GM20000 (cell line): ENCODE measurements around the gene IL3.
A peak's percentile ranks its signal among the peaks of the same experiment; 100 is the strongest.

Experiments
- DNase-seq: peaks from one replicate; pipeline ENCODE4 v3.0.0; 2012; ENCODE audit warnings: low spot score
- TF ChIP-seq, protein P1 (sequence below): IDR thresholded peaks from 2 replicates; pipeline ENCODE4 v1.5.1; 2012; ENCODE audit warnings: mild to moderate bottlenecking, control low read depth; ENCODE audit errors: extremely low read depth, missing control alignments

The IL3 gene

DNA sequence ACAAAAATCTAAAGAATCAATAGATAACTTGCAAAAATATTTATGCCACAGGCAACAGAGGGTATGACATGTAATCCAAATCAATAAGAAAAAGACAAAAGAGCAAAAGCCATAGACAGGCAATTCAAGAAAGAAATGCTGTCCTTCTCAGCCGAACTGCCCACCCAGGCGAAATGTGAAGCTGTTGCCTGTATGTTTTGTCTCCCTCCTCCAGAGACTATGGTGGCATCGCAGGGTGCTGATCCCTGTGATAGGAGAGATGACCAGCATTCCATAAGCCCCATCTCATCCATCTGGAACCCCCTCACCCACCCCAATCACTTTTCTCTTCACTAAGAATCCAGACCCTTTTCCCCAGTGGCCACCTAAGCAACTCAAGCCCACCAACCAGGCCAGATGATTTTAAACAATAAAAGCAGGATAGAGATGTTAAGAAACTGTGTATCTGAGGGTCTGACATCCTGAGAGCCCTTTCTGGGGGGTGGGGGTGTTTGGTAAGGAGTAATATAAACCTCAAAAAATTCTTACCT is 43.7 kb upstream of the IL3 start:
- DNase-seq: no peak
- TF ChIP-seq, protein P1, sequence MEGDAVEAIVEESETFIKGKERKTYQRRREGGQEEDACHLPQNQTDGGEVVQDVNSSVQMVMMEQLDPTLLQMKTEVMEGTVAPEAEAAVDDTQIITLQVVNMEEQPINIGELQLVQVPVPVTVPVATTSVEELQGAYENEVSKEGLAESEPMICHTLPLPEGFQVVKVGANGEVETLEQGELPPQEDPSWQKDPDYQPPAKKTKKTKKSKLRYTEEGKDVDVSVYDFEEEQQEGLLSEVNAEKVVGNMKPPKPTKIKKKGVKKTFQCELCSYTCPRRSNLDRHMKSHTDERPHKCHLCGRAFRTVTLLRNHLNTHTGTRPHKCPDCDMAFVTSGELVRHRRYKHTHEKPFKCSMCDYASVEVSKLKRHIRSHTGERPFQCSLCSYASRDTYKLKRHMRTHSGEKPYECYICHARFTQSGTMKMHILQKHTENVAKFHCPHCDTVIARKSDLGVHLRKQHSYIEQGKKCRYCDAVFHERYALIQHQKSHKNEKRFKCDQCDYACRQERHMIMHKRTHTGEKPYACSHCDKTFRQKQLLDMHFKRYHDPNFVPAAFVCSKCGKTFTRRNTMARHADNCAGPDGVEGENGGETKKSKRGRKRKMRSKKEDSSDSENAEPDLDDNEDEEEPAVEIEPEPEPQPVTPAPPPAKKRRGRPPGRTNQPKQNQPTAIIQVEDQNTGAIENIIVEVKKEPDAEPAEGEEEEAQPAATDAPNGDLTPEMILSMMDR: no peak

DNA sequence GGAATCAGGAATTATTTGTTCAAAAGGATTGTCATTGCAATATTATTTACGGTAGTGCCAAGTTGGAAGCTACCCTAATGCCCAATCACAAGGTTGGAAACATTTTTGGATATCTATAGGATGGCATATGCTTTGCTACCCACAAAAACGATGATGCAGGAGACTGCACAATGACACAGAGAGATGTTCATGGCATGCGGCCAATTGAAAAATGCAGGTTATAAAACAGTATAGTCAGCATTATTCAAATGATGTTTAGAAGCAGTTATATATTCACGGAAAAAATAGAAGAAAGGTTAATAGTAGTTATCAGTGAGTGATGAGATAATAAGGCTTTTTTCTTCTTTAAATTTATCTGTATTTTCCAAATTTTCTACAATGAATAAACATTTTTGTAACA is 43.1 kb upstream of the IL3 start:
- TF ChIP-seq, protein P1: no peak
- no peak for DNase-seq

DNA sequence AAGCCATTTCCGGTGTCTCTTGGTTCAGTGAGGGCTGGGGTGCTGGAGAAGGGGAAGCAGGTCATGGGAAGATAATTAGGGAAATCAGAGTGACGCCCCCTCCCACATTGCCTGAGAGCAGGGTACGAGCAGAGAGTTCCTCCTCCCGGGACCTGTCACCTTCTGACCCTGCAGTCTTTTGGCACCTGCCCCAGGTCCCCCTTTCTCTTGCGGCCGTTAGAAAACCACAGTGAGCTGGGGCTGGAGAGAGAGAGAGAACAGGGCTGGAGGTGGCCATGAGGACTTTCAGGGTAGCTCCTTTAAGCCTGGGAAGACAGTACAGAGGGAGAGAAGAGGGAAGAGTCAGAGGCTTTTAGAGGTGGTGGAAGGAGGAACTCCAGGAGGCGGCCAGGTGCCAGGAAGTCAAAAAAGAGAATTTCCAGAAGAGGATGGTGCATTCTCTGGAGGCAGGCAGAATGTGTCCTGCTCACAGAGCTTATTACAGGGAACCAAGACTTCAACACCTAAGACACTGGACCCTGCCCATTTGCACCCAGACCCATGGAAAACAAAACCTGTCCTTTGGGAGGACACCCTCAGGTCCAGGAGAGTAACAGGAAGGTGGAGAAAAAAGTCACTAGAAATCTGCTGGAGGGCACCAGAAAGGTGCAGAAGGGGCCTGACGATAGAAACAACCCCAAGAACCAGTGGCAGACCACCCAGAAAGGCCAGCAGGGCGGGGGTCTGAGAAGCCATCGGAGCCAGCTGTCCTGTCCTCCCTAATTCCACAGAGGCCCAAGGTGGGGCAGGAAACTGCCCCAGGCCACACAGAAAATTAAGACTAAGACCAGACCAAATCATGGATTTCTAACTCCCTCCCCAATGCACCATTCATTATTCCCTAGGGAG is 42.5 kb upstream of the IL3 start:
- TF ChIP-seq, protein P1: no peak
- no peak for DNase-seq

DNA sequence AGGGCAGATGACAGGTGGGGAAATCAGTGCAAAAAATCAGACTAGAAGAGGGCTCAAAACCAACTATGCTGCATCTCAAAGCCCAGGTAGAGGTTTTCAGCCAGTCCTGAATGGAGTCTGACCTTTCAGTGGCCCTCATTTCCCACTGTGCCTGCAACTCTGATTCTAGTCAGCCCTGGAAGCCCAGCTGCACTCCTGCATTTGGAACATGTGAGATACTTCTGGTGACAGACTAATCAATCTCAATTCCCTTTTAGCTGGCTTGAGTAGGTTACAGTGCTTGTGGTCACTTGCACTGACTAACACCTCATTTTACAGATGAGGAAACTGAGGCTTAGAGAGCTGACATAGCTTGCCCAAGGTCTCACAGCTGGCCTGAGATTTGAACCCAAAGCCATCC is 41.1 kb upstream of the IL3 start:
- no peak for DNase-seq
- TF ChIP-seq, protein P1: no peak

DNA sequence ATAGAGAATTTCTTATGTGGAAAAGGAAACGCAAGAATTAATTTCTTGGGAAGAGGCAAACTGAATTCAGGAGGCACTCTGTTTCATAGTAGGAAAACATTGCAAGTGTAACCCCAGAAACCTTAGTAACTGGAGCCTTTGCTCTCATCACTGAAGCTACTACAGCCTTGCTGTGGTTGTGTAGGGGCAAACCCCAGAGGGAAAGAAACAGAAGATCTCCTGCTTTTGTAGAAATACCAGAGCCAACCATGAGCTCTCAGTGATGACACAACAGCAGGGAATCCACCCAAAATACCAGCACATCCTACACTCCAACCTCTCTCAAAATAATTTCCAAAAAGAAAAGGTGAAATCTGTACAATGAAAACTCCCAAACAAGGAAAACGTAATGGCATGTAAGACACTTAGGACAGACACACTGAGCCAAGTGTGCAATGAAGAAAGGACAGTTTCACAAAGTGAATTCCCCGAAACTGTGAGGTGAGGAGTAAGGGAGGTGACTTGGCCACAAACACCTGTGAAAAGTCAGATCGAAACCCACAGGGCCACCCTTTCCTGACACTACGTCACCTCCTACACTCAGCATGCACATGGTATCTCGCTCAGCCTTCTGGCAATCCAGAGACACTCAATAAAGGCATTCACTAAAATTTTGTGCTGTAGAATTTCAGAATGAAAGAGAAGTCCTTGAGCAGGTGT is 40.4 kb upstream of the IL3 start:
- peak; percentile 79 for DNase-seq
- TF ChIP-seq, protein P1: no peak

DNA sequence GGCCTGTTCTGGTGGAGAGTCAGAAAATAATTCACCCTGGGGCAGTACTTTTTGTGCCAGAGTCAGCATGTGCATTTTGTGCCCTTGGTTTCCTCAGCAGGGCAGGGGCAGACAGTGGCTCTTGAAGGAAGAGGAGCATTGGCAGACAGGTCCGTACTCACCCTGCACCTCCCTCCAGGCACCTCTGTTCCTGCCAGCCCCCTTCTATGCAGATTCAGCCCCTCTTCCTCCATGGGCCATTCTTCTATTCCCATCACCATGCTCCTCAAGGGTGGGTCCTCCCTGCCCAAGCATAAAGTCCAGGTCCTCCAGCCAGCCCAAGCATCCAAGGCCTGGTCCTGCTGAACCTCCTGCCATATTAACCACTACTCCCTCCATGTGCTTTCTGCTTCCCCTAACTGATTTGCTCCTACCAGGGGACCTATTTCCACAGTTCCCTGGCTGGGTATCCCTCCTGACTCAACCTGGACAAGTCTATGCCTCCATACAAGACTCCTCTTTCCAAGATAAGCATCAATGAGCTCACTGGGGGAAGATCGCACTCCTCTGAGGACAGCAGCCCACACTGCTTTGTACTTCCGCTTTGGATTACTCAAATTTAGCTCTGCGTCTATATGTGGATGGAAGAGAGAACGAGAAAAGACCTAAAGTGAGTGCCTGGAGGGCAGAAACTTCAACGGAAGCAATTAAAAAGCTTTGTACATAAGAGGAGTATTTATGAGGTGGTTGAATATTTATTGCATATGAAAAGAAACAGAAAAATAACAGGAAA is 39.7 kb upstream of the IL3 start:
- no peak for DNase-seq
- TF ChIP-seq, protein P1: no peak
